KOPT-K1 (cell line): ENCODE results near the gene IRF8.
"Not testable (repeated sequence)": the region's sequence is repeated elsewhere in the genome, so short reads cannot be mapped to it uniquely, and the experiment has no call there.

ENCODE experiments used
- H3K27ac ChIP-seq: fragments of 200-600 bp; sonication (generic); 2 replicates; pipeline ENCODE4 v1.5.1; 2016; ENCODE audit warnings: antibody characterized with exemption, mild to moderate bottlenecking, low read depth, low read length; ENCODE audit not compliant: poor library complexity, severe bottlenecking
- H3K36me3 ChIP-seq: fragments of 200-600 bp; sonication (generic); 2 replicates; pipeline ENCODE4 v1.5.1; 2017; ENCODE audit warnings: antibody characterized with exemption, mild to moderate bottlenecking, low read length, moderate library complexity; ENCODE audit not compliant: insufficient read depth
- H3K9me3 ChIP-seq: fragments of 200-600 bp; sonication (generic); 2 replicates; pipeline ENCODE4 v1.5.1; 2017; ENCODE audit warnings: antibody characterized with exemption, low read length, mild to moderate bottlenecking; ENCODE audit not compliant: insufficient read depth, poor library complexity, severe bottlenecking

Gene IRF8

DNA sequence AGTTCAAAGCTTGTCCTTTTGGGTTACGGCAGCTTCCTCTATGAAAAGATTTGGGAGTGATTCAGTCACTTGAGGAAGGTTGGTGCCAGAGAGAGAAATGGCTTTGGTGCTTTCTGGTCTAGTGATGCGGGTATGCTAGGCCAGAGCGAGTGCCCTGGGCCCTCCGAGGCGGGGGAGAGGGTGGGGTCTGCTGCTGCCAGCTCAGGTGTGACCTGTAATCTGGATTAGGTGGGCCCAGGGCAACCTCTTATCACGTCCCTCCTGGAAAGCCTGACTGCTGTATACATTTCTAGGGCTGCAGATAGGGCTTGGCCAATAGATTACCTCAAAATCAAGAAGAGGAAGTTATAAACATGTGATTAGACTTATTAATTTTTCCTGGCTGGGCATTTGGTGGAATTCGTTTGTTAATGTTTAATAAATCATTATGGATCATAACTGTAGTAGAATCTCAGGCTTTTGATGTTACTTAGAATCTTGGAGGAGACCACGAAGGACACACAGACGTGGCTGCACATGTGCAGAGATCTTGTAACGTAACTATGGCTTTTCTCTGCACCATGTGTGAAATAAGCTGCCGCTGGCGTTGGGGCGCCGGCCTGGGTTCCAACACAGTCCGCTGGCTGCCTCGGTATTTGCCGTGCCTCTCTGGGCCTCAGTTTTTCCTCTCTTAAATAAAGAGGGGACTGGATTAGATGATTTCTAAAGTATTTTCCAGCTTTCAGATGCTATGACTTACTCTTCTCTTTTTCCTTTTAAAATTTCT is 1.2 kb downstream of the IRF8 start:
- Histone ChIP-seq H3K36me3 (no peaks in the 10 kb centered on the region), H3K9me3 (no peaks in the 10 kb centered on the region), H3K27ac (no peak overlapping the region)

DNA sequence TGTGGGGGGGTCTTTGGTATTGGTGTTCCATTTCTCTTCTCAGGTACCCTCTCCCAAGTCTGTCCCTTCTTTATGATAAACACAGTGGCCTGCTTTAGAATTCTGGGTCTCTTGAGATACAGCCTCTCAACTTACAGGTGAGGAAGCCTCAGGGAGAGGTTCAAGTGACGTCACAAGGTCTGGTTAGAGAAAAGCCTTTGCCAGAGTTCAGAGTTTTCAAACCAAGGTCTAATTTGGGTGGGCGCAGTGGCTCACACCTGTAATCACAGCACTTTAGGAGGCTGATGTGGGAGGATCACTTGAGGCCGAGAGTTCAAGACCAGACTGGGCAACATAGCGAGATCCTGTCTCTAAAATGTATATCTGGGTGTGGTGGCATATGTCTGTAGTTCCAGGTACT is 2.1 kb downstream of the IRF8 start:
- Histone ChIP-seq H3K27ac (no peak overlapping the region), H3K36me3 (no peaks in the 10 kb centered on the region), H3K9me3 (no peaks in the 10 kb centered on the region)

DNA sequence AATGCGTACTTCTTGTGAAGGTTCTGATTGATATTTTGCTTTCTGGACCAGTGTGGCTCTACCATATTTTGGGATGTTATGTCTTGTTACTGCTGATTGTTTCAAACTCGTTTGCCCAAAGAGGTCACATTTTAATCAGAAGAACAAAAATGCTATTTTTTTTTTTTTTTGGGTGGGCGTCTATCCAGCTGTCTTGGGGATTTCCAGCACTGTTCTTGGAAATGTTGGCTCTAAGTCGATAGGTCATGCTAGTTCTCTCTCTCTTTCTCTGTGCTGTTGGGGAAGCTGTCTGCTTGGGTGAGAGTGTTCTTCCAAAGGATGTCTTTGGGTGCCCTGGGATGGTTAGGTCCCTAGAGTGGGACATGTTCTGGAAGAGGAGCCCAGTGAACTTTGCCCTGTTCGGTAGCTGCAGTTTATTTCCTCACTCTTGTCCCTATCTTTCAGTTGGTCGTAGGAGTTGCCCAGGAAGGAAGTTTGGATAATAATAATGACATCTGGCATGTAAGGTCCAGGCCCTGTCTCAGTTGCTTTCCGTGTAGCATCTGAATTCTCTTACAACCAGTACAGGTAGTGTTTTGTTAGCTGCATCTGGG is 2.9 kb downstream of the IRF8 start:
- Histone ChIP-seq H3K27ac (peak overlapping the region; percentile 27), H3K9me3 (no peaks in the 10 kb centered on the region), H3K36me3 (no peaks in the 10 kb centered on the region)

DNA sequence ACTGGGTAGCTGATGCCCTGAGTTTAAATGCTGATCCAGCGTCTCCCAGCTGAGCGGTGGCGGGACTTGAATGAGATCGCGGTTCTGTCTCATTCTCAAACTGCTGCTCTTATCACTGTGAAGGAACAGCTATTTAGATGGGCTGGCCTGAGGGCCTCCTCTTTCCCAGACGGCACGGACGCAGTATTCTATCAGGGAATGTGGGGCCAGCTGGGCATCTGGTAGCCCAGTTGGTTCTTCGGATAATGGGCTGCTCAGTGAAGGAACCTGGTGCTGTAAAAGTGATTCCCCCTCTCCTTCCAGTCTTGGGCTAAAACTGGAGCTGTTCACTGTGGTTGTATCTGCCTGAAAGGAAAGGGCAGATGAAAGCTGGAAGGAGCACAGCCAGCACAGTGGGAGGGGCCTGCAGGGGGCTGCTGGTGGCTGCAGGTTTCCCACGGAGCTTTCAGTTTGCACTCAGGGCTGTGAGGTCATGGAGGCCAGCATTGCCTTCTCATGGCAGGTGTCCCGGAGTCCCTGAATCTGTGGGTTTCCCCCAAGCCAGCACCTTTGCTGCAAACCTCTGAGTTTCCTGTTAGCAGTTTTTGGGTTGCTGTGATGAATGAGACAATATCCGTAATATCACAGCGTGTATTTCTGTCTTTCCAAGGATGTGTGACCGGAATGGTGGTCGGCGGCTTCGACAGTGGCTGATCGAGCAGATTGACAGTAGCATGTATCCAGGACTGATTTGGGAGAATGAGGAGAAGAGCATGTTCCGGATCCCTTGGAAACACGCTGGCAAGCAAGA is 3.6 kb downstream of the IRF8 start:
- Histone ChIP-seq H3K27ac (peak overlapping the region; percentile 27), H3K36me3 (no peaks in the 10 kb centered on the region)

DNA sequence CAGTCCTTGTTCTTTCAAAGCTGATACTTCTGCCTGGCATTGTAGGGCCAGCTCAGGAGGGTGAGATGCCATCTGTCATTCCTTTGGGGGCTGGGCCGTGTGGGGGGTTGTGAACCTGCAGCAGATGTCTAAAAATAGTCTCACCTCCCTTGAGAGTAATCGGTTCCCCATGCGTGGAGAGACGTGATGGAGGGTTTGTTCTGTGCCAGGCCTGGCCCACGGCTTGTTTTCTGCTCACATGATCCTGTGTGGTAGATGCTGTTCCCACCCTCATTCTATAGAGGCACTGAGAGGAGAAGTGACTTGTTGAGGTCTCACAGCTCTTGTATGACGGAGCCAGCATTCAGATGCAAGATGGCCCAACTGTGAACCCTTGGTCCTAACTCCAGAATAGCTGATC is 4.6 kb downstream of the IRF8 start:
- peak overlapping the region; percentile 27 for H3K27ac ChIP-seq
- no peaks in the 10 kb centered on the region for H3K9me3 ChIP-seq
- H3K36me3 ChIP-seq: no peaks in the 10 kb centered on the region

More for the DNA sequence above, 3.6 kb downstream of the IRF8 start:
- H3K9me3 ChIP-seq: no peaks in the 10 kb centered on the region

DNA sequence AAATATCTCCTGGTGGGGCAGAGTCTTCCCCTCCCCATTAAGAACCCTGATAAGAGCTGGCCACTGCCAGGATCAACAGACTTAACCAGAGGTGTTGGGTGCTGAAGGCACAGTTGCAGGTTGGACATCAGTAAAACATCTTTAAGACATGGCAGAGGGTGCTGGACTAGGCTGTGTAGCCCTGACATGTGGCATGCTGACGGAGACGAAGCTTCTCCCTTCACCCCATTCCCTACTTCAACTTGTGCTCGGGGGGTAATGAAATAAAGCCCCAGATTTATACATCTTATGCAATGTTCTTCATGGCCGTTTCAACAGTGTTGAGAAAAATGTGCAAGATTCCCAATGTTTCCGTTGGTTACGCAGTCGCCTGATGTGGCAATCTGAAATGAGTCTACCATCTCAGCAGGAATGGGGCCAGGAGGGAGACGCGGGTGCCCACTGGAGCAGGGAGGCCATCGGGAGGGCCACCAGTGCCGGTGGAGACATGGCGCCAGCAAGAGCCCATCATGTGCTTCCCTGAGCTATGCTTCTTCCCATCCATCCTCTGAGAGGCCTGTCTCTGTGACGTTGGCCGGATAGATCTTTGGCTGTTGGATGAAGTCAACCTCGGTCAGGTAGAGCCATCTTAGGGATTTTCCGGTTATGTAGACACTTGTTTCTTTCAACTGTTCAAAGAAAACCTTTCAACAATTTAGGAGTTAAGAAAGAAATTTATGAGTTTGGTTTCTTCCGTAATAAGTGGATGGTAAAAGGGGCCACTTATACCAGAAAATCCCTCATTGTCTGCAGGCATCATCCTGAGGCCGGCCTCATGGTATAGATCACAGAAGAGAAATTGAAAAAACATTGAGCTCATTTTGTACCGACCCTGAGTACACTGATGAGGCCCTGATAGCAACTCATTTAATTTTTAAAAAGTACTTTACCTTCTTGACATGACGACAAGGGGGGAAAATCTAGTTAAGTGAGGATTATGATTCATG is 6.4 kb downstream of the IRF8 start:
- no peaks in the 10 kb centered on the region for H3K9me3 ChIP-seq

DNA sequence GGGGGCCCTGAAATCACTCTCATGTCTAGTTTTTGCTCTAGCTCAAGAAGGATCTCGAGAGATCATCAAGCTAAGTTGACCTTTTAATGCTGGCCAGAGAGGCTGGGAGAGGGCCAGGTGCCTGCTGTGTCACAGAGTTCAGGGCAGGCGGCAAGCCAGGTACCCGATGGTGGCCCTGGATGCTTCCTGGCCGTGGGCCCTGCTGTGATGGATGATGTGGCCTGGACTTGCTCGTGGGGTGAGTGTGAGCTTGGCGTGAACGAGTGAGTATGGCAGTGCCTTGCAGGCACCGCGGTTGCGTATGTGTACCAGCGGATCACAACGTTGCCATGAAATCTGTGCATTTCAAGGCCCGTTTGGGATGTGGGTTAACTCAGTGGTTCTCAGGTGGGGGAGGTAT is 7.4 kb downstream of the IRF8 start:
- no peaks in the 10 kb centered on the region for H3K36me3 ChIP-seq
- no peaks in the 10 kb centered on the region for H3K9me3 ChIP-seq
- H3K27ac ChIP-seq: no peak overlapping the region

More for the DNA sequence above, 6.4 kb downstream of the IRF8 start:
- Histone ChIP-seq H3K27ac (no peak overlapping the region), H3K36me3 (no peaks in the 10 kb centered on the region)

DNA sequence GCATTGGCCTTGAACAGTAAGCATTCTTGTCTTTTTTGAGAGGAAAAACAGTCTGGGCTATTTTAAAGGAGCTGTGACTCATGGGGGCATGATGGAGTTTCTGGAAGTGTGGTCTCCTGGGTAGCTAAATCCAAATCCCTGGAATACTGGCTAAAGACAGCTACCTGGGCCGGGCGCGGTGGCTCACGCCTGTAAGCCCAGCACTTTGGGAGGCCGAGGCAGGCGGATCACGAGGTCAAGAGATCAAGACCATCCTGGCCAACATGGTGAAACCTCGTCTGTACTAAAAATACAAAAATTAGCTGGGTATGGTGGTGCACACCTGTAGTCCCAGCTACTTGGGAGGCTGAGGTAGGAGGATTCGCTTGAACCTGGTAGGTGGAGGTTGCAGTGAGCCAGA is 8.3 kb downstream of the IRF8 start:
- not testable (repeated sequence) for H3K36me3 ChIP-seq, H3K9me3 ChIP-seq, H3K27ac ChIP-seq

DNA sequence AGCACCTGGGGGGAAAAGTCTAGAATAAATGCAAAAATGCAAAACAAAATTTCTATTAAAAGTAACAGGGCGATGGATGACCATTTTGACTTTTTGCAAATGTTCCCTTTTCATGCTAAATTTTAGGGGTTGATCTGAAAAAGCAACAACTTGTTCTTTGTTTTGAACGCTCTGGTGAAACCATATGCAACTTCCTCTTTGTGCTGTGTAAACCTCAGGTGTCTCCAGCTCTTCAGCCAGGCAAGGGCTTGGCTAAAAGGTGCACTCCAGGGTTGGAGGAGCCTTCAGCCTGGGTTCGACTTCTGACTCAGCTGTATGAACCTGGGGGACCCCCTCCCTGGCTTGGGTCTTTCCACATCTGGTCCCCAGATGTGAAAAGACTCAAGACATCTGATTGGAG is 9.5 kb downstream of the IRF8 start:
- no peak overlapping the region for H3K27ac ChIP-seq
- no peaks in the 10 kb centered on the region for H3K36me3 ChIP-seq
- H3K9me3 ChIP-seq: no peaks in the 10 kb centered on the region

DNA sequence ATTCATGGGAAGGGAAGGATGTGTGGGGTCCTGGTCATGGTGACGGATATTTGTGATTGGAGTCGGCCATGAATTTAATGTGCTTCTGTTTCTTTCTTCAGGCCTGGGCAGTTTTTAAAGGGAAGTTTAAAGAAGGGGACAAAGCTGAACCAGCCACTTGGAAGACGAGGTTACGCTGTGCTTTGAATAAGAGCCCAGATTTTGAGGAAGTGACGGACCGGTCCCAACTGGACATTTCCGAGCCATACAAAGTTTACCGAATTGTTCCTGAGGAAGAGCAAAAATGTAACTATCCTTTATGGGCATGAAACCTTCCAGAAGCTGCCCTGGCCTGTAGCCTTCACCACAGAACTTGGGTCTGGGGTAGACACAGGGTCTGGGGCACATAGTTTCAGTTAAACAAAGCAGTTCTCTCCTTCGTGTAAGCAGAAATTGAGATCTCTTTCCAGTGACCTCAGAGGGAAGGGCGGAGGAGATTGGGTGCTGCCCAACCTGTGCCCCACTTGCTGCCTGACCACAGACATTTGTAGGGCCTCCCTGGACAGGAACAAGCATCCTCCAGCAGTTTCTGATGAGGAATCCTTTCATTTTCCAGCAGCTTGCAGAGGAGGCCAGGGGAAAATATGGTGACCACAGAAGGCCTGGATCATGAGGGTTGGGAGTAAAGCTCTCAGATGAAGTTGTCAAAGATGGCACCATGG is 10.1 kb downstream of the IRF8 start:
- H3K9me3 ChIP-seq: no peaks in the 10 kb centered on the region
- H3K27ac ChIP-seq: no peak overlapping the region
- H3K36me3 ChIP-seq: no peaks in the 10 kb centered on the region

DNA sequence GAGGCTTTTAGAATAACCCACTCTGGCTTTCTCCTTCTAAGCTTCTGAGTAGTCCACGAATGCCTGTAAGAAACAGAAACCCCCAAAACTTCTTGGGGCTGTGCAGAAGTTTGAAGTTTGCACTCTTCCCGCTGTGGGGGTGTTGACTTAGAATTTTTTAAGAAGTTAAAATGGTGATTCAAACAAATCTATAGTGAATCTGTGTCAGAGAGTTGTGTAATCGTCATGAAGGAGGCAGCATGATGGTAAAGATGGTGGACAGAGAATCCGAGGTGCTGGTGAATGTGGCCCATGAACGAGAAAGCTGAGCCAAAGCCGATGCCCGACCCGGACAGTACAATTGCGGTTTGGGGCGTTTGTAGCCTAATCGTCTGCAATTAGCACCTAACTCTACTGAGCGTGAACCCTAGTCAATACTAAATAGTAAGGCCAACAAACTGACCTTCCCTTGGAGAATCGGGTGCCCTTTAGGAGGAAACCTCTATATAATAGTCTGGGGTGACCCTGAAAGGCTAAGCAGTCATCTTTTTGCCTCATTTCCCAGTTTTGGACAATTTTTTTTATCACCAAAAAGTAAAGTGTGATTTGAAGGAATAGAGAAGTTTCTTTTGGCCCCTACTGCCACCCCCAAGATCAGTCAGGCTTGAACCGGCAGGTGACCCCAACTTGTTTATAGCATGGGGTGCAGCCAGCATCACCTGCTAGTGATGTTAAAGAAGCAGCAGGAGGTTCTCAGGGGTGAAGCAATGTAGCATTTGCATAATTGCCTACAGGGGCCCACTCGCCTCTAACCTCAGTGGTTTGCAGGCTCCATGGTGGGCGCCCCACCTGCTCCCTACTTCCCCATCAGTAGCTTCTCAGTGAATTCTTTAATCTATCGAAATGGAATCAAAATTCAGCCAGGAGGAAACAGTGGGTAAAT is 11.2 kb downstream of the IRF8 start:
- H3K27ac ChIP-seq: no peak overlapping the region
- H3K36me3 ChIP-seq: no peaks in the 10 kb centered on the region
- H3K9me3 ChIP-seq: no peaks in the 10 kb centered on the region

DNA sequence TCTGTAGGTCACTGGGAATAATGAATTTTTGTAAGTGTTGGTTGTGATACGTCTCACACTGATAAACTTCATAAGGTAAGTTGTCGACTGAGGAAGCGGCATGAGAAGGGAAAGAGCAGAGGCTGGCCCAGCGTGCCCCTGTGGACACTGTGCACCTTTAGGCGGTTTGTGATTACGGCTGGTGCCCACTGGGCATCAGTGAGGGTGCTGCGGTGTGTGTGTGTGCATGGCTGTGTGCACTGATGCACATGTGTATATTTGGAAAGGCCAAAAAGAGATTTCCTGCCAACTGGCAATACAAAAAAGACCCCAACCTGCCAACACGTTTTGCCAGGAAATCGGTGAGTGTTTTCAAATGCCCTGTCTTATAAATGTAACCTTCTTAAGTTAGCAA is 11.9 kb downstream of the IRF8 start:
- no peaks in the 10 kb centered on the region for H3K9me3 ChIP-seq
- no peak overlapping the region for H3K27ac ChIP-seq
- no peaks in the 10 kb centered on the region for H3K36me3 ChIP-seq

DNA sequence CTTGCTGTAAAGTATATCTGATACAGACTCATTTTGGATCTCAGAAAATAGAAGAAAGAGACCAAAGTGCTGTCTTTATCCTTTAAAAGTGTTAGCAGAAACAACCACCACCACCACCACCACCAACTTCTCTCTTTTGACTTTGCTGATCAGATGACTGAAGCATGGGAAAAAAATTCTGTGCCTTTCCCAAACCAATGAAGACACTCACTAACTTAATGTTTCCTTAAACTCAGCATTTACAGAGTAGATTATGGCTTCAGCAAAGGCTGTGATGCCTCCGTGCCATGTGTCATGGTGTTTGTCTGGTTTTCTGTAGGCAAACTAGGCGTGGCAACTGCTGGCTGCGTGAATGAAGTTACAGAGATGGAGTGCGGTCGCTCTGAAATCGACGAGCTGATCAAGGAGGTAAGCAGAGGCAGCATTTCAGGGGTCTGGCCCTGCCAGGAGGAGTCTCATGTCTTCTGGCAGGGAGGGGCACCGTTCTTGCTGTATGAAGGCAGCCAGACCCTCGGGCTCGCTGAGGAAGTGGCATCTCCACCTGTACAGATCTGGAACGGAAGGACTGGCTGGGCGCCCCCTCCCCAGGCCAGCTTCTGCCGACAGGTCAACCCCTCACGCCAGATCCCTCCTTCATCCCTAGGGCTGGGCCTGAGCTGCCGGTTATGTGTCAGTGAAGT is 12.4 kb downstream of the IRF8 start:
- H3K27ac ChIP-seq: no peak overlapping the region
- H3K36me3 ChIP-seq: no peaks in the 10 kb centered on the region
- no peaks in the 10 kb centered on the region for H3K9me3 ChIP-seq
